ENCODE measurements around the gene PFN3. TPM values are rescaled to one million over a fixed set of nuclear protein-coding genes. Genes with fewer than 3 reads are reported as not detected.

PFN3 gene
- total RNA-seq, 2 experiments from 2014 or later, result not detected

- CTCF ChIA-PET, result interaction anchor here (1.0 to 46.8 kb wide), 9 partner anchors 3 to 135 kb away, joined by 3 to 1643 read pairs (median 8); partner anchors contain the start of genes F12, GRK6, PFN3 and PRR7
- peak overlapping the region; percentile 63 for H3K4me3 Mint-ChIP-seq
- peak overlapping the region; percentile 84 for H3K27ac Mint-ChIP-seq
- POLR2A ChIA-PET, result interaction anchor here (1.2 to 1.6 kb wide), 3 partner anchors 10 to 40 kb away, joined by 3 to 4 read pairs (median 4); no protein-coding TSS in a partner anchor
- peaks cover 19% of the 10 kb centered on the region for H3K36me3 Mint-ChIP-seq (ENCODE audit: low read depth)
- no peak for DNase-seq
- H3K27me3 Mint-ChIP-seq, result peaks cover 8% of the 10 kb centered on the region
- peaks cover 66% of the 10 kb centered on the region for H3K4me1 Mint-ChIP-seq
- H3K9me3 Mint-ChIP-seq, result no peaks in the 10 kb centered on the region
Measured at GRCh38 chr5:177444106-177445051, 43.9 kb upstream of the PFN3 start.

DNA sequence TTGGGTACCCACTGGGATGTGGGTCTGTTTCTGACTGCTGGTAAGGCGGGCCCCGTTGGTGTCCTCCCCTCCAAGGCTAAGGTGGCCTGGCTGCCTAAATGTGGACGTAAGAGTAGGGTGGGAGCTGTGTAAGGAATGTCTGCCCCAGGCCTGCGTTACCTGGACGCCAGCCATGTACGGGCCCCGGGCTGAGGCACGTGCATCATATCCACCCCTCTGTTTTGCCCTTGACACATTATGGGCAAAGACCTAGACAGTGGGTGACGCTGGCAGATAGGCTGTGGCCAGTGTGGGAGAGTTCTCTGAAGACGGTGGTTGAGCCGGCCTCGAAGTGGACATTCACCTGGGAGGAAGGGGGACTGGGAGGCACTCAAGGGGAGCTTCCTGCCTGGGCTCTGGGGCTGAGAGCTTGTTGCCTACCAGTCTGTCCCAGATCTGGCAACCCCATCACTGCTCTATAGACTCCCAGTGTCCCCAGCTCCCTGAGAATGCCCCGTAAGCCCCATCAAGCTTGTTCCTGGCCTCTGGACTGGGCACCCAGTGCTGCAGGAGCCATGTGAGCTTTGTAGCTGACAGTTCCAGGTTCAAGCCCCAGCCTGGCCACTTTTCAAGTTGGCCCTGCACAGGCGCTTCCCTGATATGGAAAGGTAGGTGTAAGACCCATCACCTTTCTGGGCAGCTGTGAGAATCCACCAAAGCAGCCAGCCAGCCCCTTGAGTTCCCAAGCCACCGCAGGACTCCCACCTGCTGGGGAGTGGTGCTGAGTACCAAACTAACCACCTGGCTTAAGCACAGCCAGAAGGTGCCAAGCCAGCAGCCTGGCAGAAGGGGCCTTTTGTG is 42.9 kb upstream of the PFN3 start:
- peaks cover 23% of the 10 kb centered on the region for H3K36me3 Mint-ChIP-seq (ENCODE audit: low read depth)
- no peak overlapping the region for H3K4me3 Mint-ChIP-seq
- no peaks in the 10 kb centered on the region for H3K9me3 Mint-ChIP-seq
- ChIA-PET CTCF (interaction anchor here (0.6 to 46.8 kb wide), 7 partner anchors 7 to 1054 kb away, joined by 3 to 1643 read pairs (median 8); partner anchors contain the start of genes F12, GRK6, PFN3 and PRR7), POLR2A (no interaction called here)
- no peak for DNase-seq
- peaks cover 4% of the 10 kb centered on the region for H3K27me3 Mint-ChIP-seq
- H3K4me1 Mint-ChIP-seq, result peaks cover 67% of the 10 kb centered on the region
- H3K27ac Mint-ChIP-seq, result no peak overlapping the region

DNA sequence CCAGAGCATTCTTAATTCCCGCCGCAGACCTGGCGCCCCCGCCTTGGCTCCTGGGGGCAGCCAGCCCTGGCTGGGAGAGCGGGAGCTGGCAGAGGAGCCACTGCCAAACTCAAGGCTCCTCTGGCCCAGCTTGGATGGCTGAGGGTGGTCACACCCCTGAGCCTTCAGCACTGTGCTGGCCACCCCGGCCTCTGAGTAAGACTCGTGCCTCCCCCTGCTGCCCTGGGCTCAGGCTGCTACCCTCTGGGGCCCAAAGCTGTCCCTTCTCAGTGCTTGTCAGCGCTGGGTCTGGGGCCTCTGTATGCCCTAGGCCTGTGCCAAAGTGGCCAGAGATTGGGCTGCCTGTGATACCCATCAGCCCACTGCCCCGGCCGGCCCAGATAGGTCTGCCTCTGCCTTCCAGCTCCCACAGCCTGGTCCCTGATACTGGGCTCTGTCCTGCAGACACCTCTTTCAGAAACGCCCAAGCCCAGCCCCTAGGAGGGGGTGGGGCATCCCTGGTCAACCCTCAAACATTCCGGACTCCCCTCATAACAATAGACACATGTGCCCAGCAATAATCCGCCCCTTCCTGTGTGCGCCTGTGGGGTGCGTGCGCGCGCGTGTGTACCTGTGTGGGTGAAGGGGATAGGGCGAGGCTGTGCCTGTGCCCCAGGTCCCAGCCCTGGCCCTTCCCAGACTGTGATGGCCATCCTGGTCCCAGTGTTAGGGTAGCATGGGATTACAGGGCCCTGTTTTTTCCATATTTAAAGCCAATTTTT is 41.8 kb upstream of the PFN3 start:
- no peak for DNase-seq
- peak overlapping the region; percentile 64 for H3K27ac Mint-ChIP-seq
- CTCF ChIA-PET, result interaction anchor here (0.6 to 46.8 kb wide), 5 partner anchors 8 to 434 kb away, joined by 4 to 1643 read pairs (median 6); partner anchors contain the start of genes F12, GRK6, PFN3 and PRR7

GRCh38 chr5:177440990-177441780 is 40.7 kb upstream of the PFN3 start:
- ChIA-PET POLR2A (interaction anchor here (1.2 kb wide), 1 partner anchor 10 kb away, joined by 4 read pairs; no protein-coding TSS in a partner anchor), CTCF (interaction anchor here (0.6 to 46.8 kb wide), 8 partner anchors 9 to 433 kb away, joined by 3 to 1643 read pairs (median 4); partner anchors contain the start of genes F12, GRK6, PFN3 and PRR7)
- H3K4me1 Mint-ChIP-seq, result peaks cover 75% of the 10 kb centered on the region
- H3K27me3 Mint-ChIP-seq, result no peaks in the 10 kb centered on the region
- no peak overlapping the region for H3K4me3 Mint-ChIP-seq
- no peaks in the 10 kb centered on the region for H3K9me3 Mint-ChIP-seq
- no peak for DNase-seq
- no peak overlapping the region for H3K27ac Mint-ChIP-seq
- H3K36me3 Mint-ChIP-seq (ENCODE audit: low read depth), result peaks cover 43% of the 10 kb centered on the region

More for the DNA sequence above, 41.8 kb upstream of the PFN3 start:
- peaks cover 33% of the 10 kb centered on the region for H3K36me3 Mint-ChIP-seq (ENCODE audit: low read depth)
- H3K4me1 Mint-ChIP-seq, result peaks cover 69% of the 10 kb centered on the region
- POLR2A ChIA-PET, result no interaction called here
- H3K9me3 Mint-ChIP-seq, result no peaks in the 10 kb centered on the region
- H3K27me3 Mint-ChIP-seq, result no peaks in the 10 kb centered on the region
- no peak overlapping the region for H3K4me3 Mint-ChIP-seq

GRCh38 chr5:177440211-177440989 is 39.9 kb upstream of the PFN3 start:
- DNase-seq, result no peak
- ChIA-PET POLR2A (interaction anchor here (1.2 kb wide), 1 partner anchor 9 kb away, joined by 4 read pairs; no protein-coding TSS in a partner anchor), CTCF (interaction anchor here (0.9 to 46.8 kb wide), 6 partner anchors 10 to 327 kb away, joined by 3 to 1643 read pairs (median 4); partner anchors contain the start of genes F12, GRK6, PFN3 and PRR7)
- Mint-ChIP-seq H3K9me3 (no peaks in the 10 kb centered on the region), H3K36me3 (ENCODE audit: low read depth) (peaks cover 48% of the 10 kb centered on the region), H3K27me3 (no peaks in the 10 kb centered on the region), H3K4me3 (no peak overlapping the region), H3K4me1 (peaks cover 73% of the 10 kb centered on the region), H3K27ac (peak overlapping the region; percentile 44)

GRCh38 chr5:177439518-177440053 is 39.1 kb upstream of the PFN3 start:
- H3K4me3 Mint-ChIP-seq, result no peak overlapping the region
- ChIA-PET POLR2A (interaction anchor here (1.2 kb wide), 1 partner anchor 8 kb away, joined by 4 read pairs; no protein-coding TSS in a partner anchor), CTCF (interaction anchor here (1.1 to 46.8 kb wide), 3 partner anchors 11 to 130 kb away, joined by 3 to 1643 read pairs (median 162); partner anchors contain the start of genes F12, GRK6, PFN3 and PRR7)
- H3K27ac Mint-ChIP-seq, result no peak overlapping the region
- no peaks in the 10 kb centered on the region for H3K27me3 Mint-ChIP-seq
- no peaks in the 10 kb centered on the region for H3K9me3 Mint-ChIP-seq
- DNase-seq, result no peak
- peaks cover 70% of the 10 kb centered on the region for H3K4me1 Mint-ChIP-seq
- peaks cover 53% of the 10 kb centered on the region for H3K36me3 Mint-ChIP-seq (ENCODE audit: low read depth)

GRCh38 chr5:177438468-177438867 is 38.0 kb upstream of the PFN3 start:
- H3K4me1 Mint-ChIP-seq, result peaks cover 70% of the 10 kb centered on the region
- no peak overlapping the region for H3K27ac Mint-ChIP-seq
- POLR2A ChIA-PET, result no interaction called here
- no peaks in the 10 kb centered on the region for H3K27me3 Mint-ChIP-seq
- peaks cover 63% of the 10 kb centered on the region for H3K36me3 Mint-ChIP-seq (ENCODE audit: low read depth)
- CTCF ChIA-PET, result interaction anchor here (11.9 to 46.8 kb wide), 2 partner anchors 12 to 30 kb away, joined by 162 to 1643 read pairs; partner anchors contain the start of genes F12, GRK6, PFN3 and PRR7
- no peak for DNase-seq
- no peaks in the 10 kb centered on the region for H3K9me3 Mint-ChIP-seq
- no peak overlapping the region for H3K4me3 Mint-ChIP-seq

DNA sequence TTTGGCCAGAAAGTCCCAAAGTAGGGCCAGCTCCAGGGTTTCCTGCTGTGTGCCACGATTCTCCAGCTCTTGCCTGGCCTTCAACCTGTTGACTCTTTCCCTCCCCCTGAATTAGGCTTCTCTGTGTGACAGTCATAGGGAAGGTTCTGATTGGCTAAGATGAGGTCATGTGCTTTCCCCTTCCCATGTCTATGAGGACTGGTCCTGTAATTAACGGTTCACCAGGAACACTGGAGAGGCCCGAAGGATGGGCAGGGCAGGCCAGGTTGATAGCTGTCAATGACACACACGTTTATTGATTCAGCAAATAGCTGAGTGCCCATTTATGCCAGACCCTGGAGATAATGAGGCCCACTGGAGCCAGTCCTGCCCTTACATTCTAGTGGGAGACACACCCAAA is 37.2 kb upstream of the PFN3 start:
- ChIA-PET POLR2A (no interaction called here), CTCF (interaction anchor here (1.1 to 46.8 kb wide), 3 partner anchors 13 to 128 kb away, joined by 3 to 1643 read pairs (median 162); partner anchors contain the start of genes F12, GRK6, PFN3 and PRR7)
- Mint-ChIP-seq H3K27ac (peak overlapping the region; percentile 31), H3K9me3 (no peaks in the 10 kb centered on the region), H3K4me1 (peaks cover 73% of the 10 kb centered on the region), H3K27me3 (no peaks in the 10 kb centered on the region), H3K4me3 (no peak overlapping the region), H3K36me3 (ENCODE audit: low read depth) (peaks cover 72% of the 10 kb centered on the region)
- no peak for DNase-seq

DNA sequence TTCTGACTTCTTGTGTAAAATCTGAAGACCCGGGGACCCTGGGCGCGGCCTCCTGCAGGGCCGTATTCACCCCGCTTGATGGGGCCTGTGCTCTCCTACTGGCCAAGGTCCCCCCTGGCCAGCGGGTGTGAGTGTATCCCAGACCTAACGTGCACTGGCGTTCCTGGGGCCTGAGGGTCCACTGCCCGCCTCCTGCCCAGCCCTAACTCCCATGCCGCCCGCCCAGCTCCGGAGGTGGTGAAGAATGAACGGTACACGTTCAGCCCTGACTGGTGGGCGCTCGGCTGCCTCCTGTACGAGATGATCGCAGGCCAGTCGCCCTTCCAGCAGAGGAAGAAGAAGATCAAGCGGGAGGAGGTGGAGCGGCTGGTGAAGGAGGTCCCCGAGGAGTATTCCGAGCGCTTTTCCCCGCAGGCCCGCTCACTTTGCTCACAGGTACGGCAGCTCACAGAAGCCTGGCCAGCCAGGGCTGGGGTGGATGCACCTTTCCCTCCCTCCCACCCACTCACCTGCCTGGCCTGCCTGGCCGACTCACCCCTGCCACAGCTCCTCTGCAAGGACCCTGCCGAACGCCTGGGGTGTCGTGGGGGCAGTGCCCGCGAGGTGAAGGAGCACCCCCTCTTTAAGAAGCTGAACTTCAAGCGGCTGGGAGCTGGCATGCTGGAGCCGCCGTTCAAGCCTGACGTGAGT is 35.5 kb upstream of the PFN3 start:
- Mint-ChIP-seq H3K4me3 (no peak overlapping the region), H3K9me3 (no peaks in the 10 kb centered on the region), H3K4me1 (peaks cover 73% of the 10 kb centered on the region), H3K27me3 (no peaks in the 10 kb centered on the region), H3K27ac (peak overlapping the region; percentile 19), H3K36me3 (ENCODE audit: low read depth) (peaks cover 81% of the 10 kb centered on the region)
- no peak for DNase-seq
- ChIA-PET CTCF (interaction anchor here (11.9 to 46.8 kb wide), 2 partner anchors 14 to 27 kb away, joined by 162 to 1643 read pairs; partner anchors contain the start of genes F12, GRK6, PFN3 and PRR7), POLR2A (interaction anchor here (0.5 kb wide), 1 partner anchor 895 kb away, joined by 3 read pairs; no protein-coding TSS in a partner anchor)

All from activated CD4-positive, alpha-beta T cell treated with anti-CD3 and anti-CD28 coated beads, Interleukin-2, amount 10 ng/mL, durations not matched to agents 7 days and 5 days (primary cell).